HG03175 (cell line): ENCODE data around the gene QSOX1.

Experiments used
- ATAC-seq: cut with Tn5 transposase; IDR thresholded peaks from one replicate; pipeline ENCODE4 v1.9.1; 2021; ENCODE audit warnings: mild to moderate bottlenecking, moderate library complexity; ENCODE audit not compliant: unreplicated experiment

Gene QSOX1

DNA sequence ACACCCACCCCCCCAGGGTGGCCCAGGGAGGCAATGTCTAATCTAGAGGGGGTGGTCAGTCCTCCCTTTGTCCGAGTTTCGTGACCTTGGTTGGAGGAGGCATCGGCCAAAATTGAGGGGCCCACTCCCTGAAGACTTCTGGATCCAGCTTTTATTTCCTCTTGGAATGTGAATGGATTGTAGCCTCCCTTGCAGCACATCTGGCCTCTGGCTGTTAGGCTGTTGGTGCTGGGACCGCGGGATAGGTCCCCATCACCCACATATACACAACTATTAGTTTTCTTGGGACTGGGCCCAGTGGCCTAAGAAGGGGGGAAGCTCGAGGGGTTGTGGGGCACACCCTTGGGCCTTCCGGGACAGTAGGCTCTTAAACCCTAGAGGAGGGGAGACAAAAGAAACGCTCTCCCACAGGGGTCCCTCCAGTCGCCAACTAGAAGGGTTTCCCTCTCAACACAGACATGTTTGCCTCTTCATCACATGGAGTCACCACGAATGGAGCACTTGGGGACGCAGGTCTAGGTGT is 77.9 kb downstream of the QSOX1 start:
- ATAC-seq: no peak

- no peak for ATAC-seq
Measured at GRCh38 chr1:180233191-180234011, 78.7 kb downstream of the QSOX1 start.

- ATAC-seq: no peak
Measured at GRCh38 chr1:180234369-180235076, 79.9 kb downstream of the QSOX1 start.

DNA sequence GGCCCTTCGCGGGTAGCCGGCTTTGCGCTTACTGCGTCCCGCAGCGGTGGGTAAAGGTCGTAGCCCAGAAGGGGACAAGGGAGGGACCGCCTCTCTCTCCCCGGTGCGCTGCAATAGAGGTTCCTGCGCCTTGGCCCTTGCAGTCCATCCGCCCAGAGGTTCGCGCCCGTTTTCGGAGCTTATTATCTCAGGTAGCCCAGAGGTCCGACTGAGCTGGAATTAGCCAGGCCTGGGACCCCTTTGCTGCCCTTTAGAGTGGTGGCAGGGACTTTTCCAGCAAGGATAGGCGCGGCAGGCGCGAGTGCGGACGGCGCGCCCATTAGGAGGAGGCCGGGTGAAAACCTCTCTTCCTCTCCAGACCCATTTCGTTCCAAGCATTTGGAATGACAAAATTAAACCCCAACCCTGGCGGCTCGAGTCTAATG is 80.4 kb downstream of the QSOX1 start:
- no peak for ATAC-seq

GRCh38 chr1:180235502-180236239 is 81.0 kb downstream of the QSOX1 start:
- ATAC-seq: no peak

DNA sequence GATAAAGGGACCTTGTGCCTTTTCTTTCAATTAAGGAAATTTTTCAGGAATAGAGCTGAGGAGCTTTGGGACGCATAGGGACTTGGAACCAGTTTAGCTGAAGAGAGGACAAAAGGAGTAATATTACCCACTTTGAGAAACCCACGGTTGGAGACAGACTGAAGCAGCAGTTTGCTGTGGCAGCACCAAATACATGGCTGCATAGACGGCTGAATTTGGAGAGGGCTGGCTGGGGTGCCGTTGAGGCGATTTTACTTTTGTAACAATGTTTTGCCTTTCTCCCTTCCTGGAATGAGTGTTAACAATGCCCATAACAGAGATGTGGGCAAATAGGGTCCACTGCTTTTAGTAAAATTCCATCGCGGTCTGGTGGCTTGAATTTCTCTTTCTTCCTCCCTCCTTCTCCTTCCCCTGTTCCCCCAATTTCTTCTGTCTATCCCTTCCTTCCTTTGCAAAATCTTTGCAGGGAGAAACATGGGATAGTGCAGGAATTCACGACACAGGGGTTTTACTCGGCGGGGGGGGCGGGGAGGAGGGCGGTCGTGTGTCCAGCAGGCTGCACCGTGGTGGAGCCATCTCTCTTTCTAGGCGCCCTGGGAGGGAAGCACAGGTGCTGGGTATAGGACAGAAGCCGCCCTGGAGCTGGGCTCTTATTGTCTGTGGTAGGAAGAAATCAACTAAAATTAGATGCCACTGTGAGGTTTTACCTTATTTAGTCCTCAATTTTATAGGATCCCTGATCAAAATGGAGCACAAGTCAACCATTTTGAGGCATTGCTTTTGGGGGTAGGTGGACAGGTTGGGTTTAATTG is 82.2 kb downstream of the QSOX1 start:
- ATAC-seq: no peak

DNA sequence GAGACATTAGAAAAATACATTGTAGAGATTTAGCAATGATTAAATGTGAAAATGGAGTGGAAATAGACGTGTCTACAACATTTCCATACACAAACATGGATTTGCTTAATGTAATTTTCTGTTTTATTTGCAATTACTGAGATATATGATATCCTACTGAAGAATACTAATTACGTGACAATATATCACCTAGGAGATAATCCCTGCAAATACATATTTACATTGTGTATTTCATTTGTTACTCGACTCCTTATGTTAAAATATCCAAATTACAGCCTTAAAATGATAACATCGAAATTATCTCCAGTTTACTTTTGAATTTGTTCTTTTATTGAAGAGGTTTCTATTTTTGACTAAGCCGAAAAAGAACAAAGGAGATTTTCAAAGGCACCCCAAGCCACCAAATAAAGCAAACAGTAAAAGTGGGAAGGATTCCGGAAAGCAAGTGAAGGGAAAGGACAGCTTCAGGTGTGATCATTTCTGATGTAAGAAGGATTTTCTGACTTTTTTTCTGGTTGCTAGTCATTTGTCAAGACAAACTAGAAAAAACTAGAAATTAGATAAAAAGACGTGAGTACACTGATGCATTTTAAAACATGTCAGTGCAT is 83.3 kb downstream of the QSOX1 start:
- no peak for ATAC-seq

GRCh38 chr1:180238675-180239074 is 84.0 kb downstream of the QSOX1 start:
- no peak for ATAC-seq

- no peak for ATAC-seq
Measured at GRCh38 chr1:180239145-180240096, 84.8 kb downstream of the QSOX1 start.

DNA sequence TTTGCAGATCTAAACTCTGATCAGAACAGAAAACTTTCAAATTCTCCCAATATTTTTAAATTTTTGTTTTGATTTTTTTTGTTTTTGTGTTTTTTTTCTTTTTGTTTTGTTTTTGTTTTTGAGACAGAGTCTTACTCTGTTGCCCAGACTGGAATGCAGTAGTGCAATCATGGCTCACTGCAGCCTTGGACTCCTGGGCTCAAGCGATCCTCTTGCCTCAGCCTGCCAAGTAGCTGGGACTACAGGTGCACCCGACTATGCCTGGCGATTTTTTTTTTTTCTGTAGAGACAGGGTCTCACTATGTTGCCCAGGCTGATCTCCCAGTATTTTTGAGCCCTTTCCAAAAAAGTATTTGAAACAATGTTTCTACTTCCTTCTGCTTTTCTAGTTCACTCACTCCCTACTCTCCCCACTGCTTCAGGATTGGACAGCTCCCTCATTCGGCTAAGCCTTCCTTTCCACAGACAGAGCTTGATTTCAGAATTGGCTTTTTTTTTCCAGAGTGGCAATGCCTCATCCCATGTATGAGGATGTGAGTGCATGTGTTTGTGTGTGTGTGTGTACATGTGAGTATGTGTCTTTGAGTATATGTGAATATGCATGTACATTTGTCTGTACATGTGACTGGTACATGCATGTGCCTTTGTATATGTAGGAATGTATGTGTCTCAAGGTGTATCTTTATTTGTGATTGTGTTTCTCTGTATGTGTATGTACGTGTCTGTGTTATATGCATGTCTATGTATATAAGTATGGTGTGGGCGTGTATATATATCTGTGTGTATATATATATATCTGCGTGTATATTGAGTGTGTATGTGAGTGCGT is 87.3 kb downstream of the QSOX1 start:
- ATAC-seq: no peak

GRCh38 chr1:180243517-180244221 is 89.0 kb downstream of the QSOX1 start:
- ATAC-seq: no peak

GRCh38 chr1:180244840-180245239 is 90.2 kb downstream of the QSOX1 start:
- ATAC-seq: no peak

- no peak for ATAC-seq
Measured at GRCh38 chr1:180246579-180246978, 91.9 kb downstream of the QSOX1 start.

DNA sequence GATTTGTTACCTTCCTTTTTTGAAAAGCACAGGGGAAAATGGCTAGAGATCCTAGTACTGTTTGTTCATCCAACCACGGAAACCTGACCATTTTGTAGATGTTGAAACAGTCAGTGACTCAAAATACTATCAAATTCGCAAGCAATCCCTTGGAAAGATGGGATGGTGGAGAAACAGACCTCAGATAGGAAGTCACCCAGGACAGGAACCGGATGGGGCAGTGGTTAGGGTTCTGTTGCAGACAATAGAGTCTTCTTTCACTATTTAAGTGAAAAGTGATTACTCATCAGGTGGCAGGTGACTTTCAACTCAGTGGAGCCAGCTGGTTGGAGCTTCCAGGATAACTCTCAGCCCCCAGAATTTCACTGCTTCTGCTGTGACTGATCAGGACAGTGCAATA is 92.4 kb downstream of the QSOX1 start:
- ATAC-seq: no peak

- ATAC-seq: no peak
Measured at GRCh38 chr1:180247580-180247979, 92.9 kb downstream of the QSOX1 start.

DNA sequence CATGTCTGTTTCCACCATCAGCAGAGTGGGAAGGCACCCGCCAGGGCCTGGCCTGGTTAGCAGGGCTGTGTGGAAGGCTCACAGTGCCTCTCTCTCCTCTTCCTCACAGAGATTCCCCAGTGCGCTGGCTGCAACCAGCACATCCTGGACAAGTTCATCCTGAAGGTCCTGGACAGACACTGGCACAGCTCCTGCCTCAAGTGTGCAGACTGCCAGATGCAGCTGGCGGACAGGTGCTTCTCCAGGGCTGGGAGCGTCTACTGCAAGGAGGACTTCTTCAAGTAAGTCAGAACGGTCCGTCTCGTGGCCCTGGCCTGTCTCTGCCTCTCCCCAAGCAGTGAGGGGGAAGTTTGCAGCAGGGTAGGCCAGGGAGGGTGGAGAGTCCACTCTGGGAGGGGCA is 93.5 kb downstream of the QSOX1 start:
- no peak for ATAC-seq
